SK-N-SH (cell line): ENCODE results near the gene SEC14L6. TPM values are rescaled to one million over a fixed set of nuclear protein-coding genes. Genes with fewer than 3 reads are reported as not detected.

Experiments
- CTCF ChIA-PET: fragments of 300-600, 350-600 bp; formaldehyde crosslinking; extraction: SDS; loops from one replicate; lab custom pipeline; 2021; lab: Yijun Ruan, JAX
- POLR2A ChIA-PET: fragments of 350-600 bp; sonication (Branson Sonifier 250); formaldehyde crosslinking; extraction: SDS; loops from one replicate; lab custom pipeline; 2020; ENCODE audit warnings: antibody characterized with exemption, inconsistent platforms; lab: Yijun Ruan, JAX
- DNase-seq: peaks from one replicate; pipeline ENCODE4 v3.0.0; 2012
- H2AFZ ChIP-seq: fragments of 200-600 bp; sonication (generic); 2 replicates; pipeline ENCODE4 v1.8.1; 2016; ENCODE audit warnings: antibody characterized with exemption, mild to moderate bottlenecking, low read depth
- H3F3A ChIP-seq: fragments of 200-600 bp; sonication (generic); replicated peaks from 2 replicates; pipeline ENCODE3; 2016; ENCODE audit warnings: antibody characterized with exemption, mild to moderate bottlenecking; ENCODE audit not compliant: insufficient read depth
- H3K27ac ChIP-seq, 2 experiments: fragments of 200-500 bp in 1 of 2; fragments of 200-600 bp in 1 of 2; sonication (Bioruptor generic) in 1 of 2; sonication (generic), shearing (Covaris generic) in 1 of 2; 2 replicates each; pipeline versions ENCODE4 v1.5.1 to v1.6.1; 2014 to 2016; ENCODE audit warnings: low read depth in 2 of 2, inconsistent platforms in 1 of 2, low read length in 1 of 2, mild to moderate bottlenecking in 1 of 2, mixed read lengths in 1 of 2
- H3K27me3 ChIP-seq: fragments of 200-600 bp; sonication (generic), shearing (Covaris generic); 2 replicates; pipeline ENCODE4 v1.6.1; 2016; ENCODE audit warnings: mixed run types; ENCODE audit not compliant: insufficient read depth
- H3K36me3 ChIP-seq, 2 experiments: fragments of 200-500 bp in 1 of 2; fragments of 200-600 bp in 1 of 2; sonication (Bioruptor generic) in 1 of 2; sonication (generic) in 1 of 2; replicated peaks in 1 of 2; 2 replicates each; pipeline versions ENCODE3 to v1.5.1; 2014 to 2016; ENCODE audit warnings: low read length in 1 of 2, mild to moderate bottlenecking in 1 of 2; ENCODE audit not compliant: insufficient read depth in 2 of 2, control insufficient read depth in 1 of 2
- H3K4me1 ChIP-seq, 2 experiments: fragments of 200-500 bp in 1 of 2; fragments of 200-600 bp in 1 of 2; sonication (Bioruptor generic) in 1 of 2; sonication (generic), shearing (Covaris generic) in 1 of 2; 2 replicates each; pipeline versions ENCODE4 v1.5.1 to v1.6.1; 2014 to 2016; ENCODE audit warnings: low read depth in 1 of 2, low read length in 1 of 2, mixed run types in 1 of 2; ENCODE audit not compliant: insufficient read depth in 2 of 2, control insufficient read depth in 1 of 2
- H3K4me2 ChIP-seq: fragments of 200-600 bp; sonication (generic), shearing (Covaris generic); 2 replicates; pipeline ENCODE4 v1.6.1; 2017; ENCODE audit warnings: mixed run types
- H3K4me3 ChIP-seq, 2 experiments: fragments of 200-500 bp in 1 of 2; fragments of 200-600 bp in 1 of 2; sonication (Bioruptor generic) in 1 of 2; sonication (generic), shearing (Covaris generic) in 1 of 2; 2 replicates each; pipeline versions ENCODE4 v1.5.1 to v1.8.1; 2014 to 2016; ENCODE audit warnings: low read depth in 2 of 2, inconsistent platforms in 1 of 2, low read length in 1 of 2, mild to moderate bottlenecking in 1 of 2, mixed read lengths in 1 of 2, moderate library complexity in 1 of 2
- H3K79me2 ChIP-seq: fragments of 200-600 bp; sonication (generic); 2 replicates; pipeline ENCODE4 v1.8.1; 2017; ENCODE audit warnings: mild to moderate bottlenecking; ENCODE audit not compliant: insufficient read depth
- H3K9ac ChIP-seq: fragments of 200-600 bp; sonication (generic); 2 replicates; pipeline ENCODE4 v1.6.1; 2017; ENCODE audit warnings: mixed run types
- H3K9me2 ChIP-seq: fragments of 200-600 bp; sonication (generic); 2 replicates; pipeline ENCODE4 v1.6.1; 2017; ENCODE audit warnings: mixed run types
- H3K9me3 ChIP-seq: fragments of 200-600 bp; sonication (generic); 2 replicates; pipeline ENCODE4 v1.6.1; 2017; ENCODE audit warnings: mixed run types, mild to moderate bottlenecking, moderate library complexity
- H4K20me1 ChIP-seq: fragments of 200-600 bp; sonication (generic); 2 replicates; pipeline ENCODE4 v1.6.1; 2017; ENCODE audit warnings: mild to moderate bottlenecking, mixed run types; ENCODE audit not compliant: insufficient read depth
- CHD2 ChIP-seq: fragments of 150-350 bp; IDR thresholded peaks from 2 replicates; pipeline ENCODE4 v1.6.1; 2018; ENCODE audit warnings: low read length; ENCODE audit not compliant: partially characterized antibody
- EP300 ChIP-seq, 2 experiments: IDR thresholded peaks; 2 replicates each; pipeline versions ENCODE4 v1.4.0 to v1.6.1; 2012; ENCODE audit warnings: borderline replicate concordance in 1 of 2, low read depth in 1 of 2, low read length in 1 of 2
- EZH2phosphoT487 ChIP-seq: fragments of 200-600 bp; sonication (generic); IDR thresholded peaks from 2 replicates; pipeline ENCODE4 v1.6.1; 2017; ENCODE audit warnings: low read depth, mixed run types, mild to moderate bottlenecking, antibody characterized with exemption, moderate library complexity, borderline replicate concordance
- FOSL2 ChIP-seq: IDR thresholded peaks from 2 replicates; pipeline ENCODE4 v1.4.0; 2012; ENCODE audit warnings: low read depth, mild to moderate bottlenecking, moderate library complexity, borderline replicate concordance
- FOXM1 ChIP-seq: IDR thresholded peaks from 2 replicates; pipeline ENCODE4 v1.4.0; 2012; ENCODE audit warnings: low read depth, mild to moderate bottlenecking
- MXI1 ChIP-seq: IDR thresholded peaks from 2 replicates; pipeline ENCODE4 v1.6.1; 2012; ENCODE audit warnings: mild to moderate bottlenecking, low read depth, low read length, improper control_type of control experiment
- PBX3 ChIP-seq: IDR thresholded peaks from 2 replicates; pipeline ENCODE4; 2012
- RAD21 ChIP-seq: IDR thresholded peaks from 2 replicates; pipeline ENCODE4 v1.6.1; 2012; ENCODE audit warnings: mild to moderate bottlenecking, low read length
- RFX5 ChIP-seq: IDR thresholded peaks from 2 replicates; pipeline ENCODE4 v1.6.1; 2012; ENCODE audit warnings: mild to moderate bottlenecking, improper control_type of control experiment, low read length
- SIN3A ChIP-seq: IDR thresholded peaks from 2 replicates; pipeline ENCODE4 v1.6.1; 2012; ENCODE audit warnings: low read depth, mild to moderate bottlenecking, low read length, moderate library complexity, borderline replicate concordance
- SMC3 ChIP-seq: IDR thresholded peaks from 2 replicates; pipeline ENCODE4 v1.6.1; 2012; ENCODE audit warnings: low read depth, low read length, improper control_type of control experiment
- TAF1 ChIP-seq: IDR thresholded peaks from 2 replicates; pipeline ENCODE4 v1.6.1; 2012; ENCODE audit warnings: low read depth, mild to moderate bottlenecking, low read length, moderate library complexity, borderline replicate concordance
- TEAD4 ChIP-seq: IDR thresholded peaks from 2 replicates; pipeline ENCODE4 v1.4.0; 2012; ENCODE audit warnings: mild to moderate bottlenecking, borderline replicate concordance; ENCODE audit not compliant: insufficient read depth
- WGBS: methylation state at CpG from one replicate; pipeline ENCODE4 v1.1.6; 2017; ENCODE audit warnings: low lambda C conversion rate; 5-methylcytosine and 5-hydroxymethylcytosine counted together
- polyA plus RNA-seq, 3 experiments: library from polyadenylated mRNA; depleted of rRNA; stranded (reverse); fragments of >200 nt; gene quantifications; 2 replicates each; pipeline ENCODE4 v1.2.3, GENCODE V29; 2012
- TF ChIP-seq, protein P1 (sequence below): IDR thresholded peaks from 2 replicates; pipeline ENCODE4 v1.4.0; 2012; ENCODE audit warnings: low read depth
- TF ChIP-seq, protein P2 (sequence below): IDR thresholded peaks from 2 replicates; pipeline ENCODE4 v1.4.0; 2012; ENCODE audit warnings: low read depth, borderline replicate concordance
- TF ChIP-seq, protein P3 (sequence below): IDR thresholded peaks from 2 replicates; pipeline ENCODE4 v1.4.0; 2012; ENCODE audit warnings: low read depth, borderline replicate concordance

The SEC14L6 gene
- polyA plus RNA-seq (2012; rRNA removed): not detected in 2 replicates
- not detected in 2 replicates for polyA plus RNA-seq (2012; cell fraction: cytosol; rRNA removed)
- not detected in 2 replicates for polyA plus RNA-seq (2012; cell fraction: nucleus; rRNA removed)

- WGBS: 85% methylated on average over 7 of the region's 7 CpGs
- H3K36me3 ChIP-seq: no peaks in the 10 kb centered on the region
- H3K79me2 ChIP-seq: no peaks in the 10 kb centered on the region
- no peaks in the 10 kb centered on the region for H4K20me1 ChIP-seq
- H3F3A ChIP-seq: no peaks in the 10 kb centered on the region
- no peak within 1 kb of the TSS for H3K9ac ChIP-seq
- H3K4me1 ChIP-seq: peaks cover 0 to 8% of the 10 kb centered on the region in 2 experiments; a peak in 1 of 4 replicates
- no peaks in the 10 kb centered on the region for H3K27me3 ChIP-seq
- H3K9me2 ChIP-seq: no peaks in the 10 kb centered on the region
- H3K27ac ChIP-seq: no peak within 1 kb of the TSS
- TF ChIP-seq FOXM1 (no peak), EZH2phosphoT487 (no peak), RAD21 (no peak), CHD2 (no peak), EP300 (IDR thresholded peaks at IDR 0.05; ENCODE audit: borderline replicate concordance in 1 of 2, low read depth in 1 of 2, low read length in 1 of 2) (no peak), TEAD4 (no peak), SIN3A (no peak), RFX5 (no peak)
- TF ChIP-seq, protein P1, sequence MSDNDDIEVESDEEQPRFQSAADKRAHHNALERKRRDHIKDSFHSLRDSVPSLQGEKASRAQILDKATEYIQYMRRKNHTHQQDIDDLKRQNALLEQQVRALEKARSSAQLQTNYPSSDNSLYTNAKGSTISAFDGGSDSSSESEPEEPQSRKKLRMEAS: no peak
- TF ChIP-seq, protein P2, sequence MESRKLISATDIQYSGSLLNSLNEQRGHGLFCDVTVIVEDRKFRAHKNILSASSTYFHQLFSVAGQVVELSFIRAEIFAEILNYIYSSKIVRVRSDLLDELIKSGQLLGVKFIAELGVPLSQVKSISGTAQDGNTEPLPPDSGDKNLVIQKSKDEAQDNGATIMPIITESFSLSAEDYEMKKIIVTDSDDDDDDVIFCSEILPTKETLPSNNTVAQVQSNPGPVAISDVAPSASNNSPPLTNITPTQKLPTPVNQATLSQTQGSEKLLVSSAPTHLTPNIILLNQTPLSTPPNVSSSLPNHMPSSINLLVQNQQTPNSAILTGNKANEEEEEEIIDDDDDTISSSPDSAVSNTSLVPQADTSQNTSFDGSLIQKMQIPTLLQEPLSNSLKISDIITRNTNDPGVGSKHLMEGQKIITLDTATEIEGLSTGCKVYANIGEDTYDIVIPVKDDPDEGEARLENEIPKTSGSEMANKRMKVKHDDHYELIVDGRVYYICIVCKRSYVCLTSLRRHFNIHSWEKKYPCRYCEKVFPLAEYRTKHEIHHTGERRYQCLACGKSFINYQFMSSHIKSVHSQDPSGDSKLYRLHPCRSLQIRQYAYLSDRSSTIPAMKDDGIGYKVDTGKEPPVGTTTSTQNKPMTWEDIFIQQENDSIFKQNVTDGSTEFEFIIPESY: no peak
- TF ChIP-seq, protein P3, sequence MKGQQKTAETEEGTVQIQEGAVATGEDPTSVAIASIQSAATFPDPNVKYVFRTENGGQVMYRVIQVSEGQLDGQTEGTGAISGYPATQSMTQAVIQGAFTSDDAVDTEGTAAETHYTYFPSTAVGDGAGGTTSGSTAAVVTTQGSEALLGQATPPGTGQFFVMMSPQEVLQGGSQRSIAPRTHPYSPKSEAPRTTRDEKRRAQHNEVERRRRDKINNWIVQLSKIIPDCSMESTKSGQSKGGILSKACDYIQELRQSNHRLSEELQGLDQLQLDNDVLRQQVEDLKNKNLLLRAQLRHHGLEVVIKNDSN: no peak
- H2AFZ ChIP-seq: no peak within 1 kb of the TSS
- POLR2A ChIA-PET: no interaction called here
- H3K9me3 ChIP-seq: no peaks in the 10 kb centered on the region
- H3K4me2 ChIP-seq: no peak within 1 kb of the TSS
- DNase-seq: no peak
- CTCF ChIA-PET: interaction anchor here (1.0 to 1.6 kb wide), 2 partner anchors 12 to 61 kb away, joined by 3 to 4 read pairs; no protein-coding TSS in a partner anchor
- no peak within 1 kb of the TSS for H3K4me3 ChIP-seq
Measured at GRCh38 chr22:30546616-30547015, at the start of gene SEC14L6. SEC14L6 (minus strand) TSS chr22:30546741; CDS start chr22:30546682, 59 bp downstream.

DNA sequence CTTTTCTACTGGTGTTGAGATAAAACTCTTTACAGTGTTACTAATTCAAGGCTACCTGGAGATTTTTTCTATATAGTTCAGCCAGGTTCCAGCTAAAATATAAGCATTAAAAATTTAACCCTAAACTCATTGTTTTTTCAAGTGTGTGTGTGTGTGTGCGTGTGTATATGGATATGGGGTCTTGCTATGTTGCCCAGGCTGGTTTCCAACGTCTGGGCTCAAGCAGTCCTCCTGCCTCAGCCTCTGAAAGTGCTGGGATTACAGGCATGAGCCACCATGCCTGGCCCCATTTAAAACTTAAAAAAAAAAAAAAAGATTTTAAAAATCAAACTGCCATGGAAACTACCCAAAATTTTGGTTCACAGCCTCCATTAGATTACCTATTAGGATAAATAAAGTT is 49.7 kb upstream of the SEC14L6 start:
- no peak overlapping the region for H3K27ac ChIP-seq
- peaks cover 8% of the 10 kb centered on the region; the same call in 1 of the 2 replicates for H3K27me3 ChIP-seq
- H3K36me3 ChIP-seq: no peaks in the 10 kb centered on the region
- no peak overlapping the region for H3K9ac ChIP-seq
- CTCF ChIA-PET: interaction anchor here (0.7 to 2.1 kb wide), 2 partner anchors 10 to 39 kb away, joined by 3 to 7 read pairs; no protein-coding TSS in a partner anchor
- no peaks in the 10 kb centered on the region for H4K20me1 ChIP-seq
- H3K9me2 ChIP-seq: no peaks in the 10 kb centered on the region
- H3K4me1 ChIP-seq: peaks cover 0 to under 1% of the 10 kb centered on the region in 2 experiments; a peak in 1 of 4 replicates
- WGBS: 57% methylated on average over 2 of the region's 2 CpGs
- no peak overlapping the region for H3K4me2 ChIP-seq
- DNase-seq: no peak
- POLR2A ChIA-PET: no interaction called here
- TF ChIP-seq SMC3 (no peak), TAF1 (no peak), PBX3 (no peak), FOSL2 (no peak), MXI1 (no peak)
- TF ChIP-seq, protein P3: no peak
- TF ChIP-seq, protein P2: no peak
- H2AFZ ChIP-seq: no peak overlapping the region
- no peaks in the 10 kb centered on the region for H3K9me3 ChIP-seq
- H3F3A ChIP-seq: no peaks in the 10 kb centered on the region
- H3K4me3 ChIP-seq: no peak overlapping the region
- H3K79me2 ChIP-seq: peaks cover 5% of the 10 kb centered on the region
